Measurements from ENCODE around the gene MCM10.

Gene MCM10

GRCh38 chr10:13173616-13174015, 12.3 kb downstream of the MCM10 start:
- peaks cover 32% of the 10 kb centered on the region for H3K79me2 ChIP-seq (ENCODE audit: control insufficient read depth, low read length)
- TF ChIP-seq, protein P1, sequence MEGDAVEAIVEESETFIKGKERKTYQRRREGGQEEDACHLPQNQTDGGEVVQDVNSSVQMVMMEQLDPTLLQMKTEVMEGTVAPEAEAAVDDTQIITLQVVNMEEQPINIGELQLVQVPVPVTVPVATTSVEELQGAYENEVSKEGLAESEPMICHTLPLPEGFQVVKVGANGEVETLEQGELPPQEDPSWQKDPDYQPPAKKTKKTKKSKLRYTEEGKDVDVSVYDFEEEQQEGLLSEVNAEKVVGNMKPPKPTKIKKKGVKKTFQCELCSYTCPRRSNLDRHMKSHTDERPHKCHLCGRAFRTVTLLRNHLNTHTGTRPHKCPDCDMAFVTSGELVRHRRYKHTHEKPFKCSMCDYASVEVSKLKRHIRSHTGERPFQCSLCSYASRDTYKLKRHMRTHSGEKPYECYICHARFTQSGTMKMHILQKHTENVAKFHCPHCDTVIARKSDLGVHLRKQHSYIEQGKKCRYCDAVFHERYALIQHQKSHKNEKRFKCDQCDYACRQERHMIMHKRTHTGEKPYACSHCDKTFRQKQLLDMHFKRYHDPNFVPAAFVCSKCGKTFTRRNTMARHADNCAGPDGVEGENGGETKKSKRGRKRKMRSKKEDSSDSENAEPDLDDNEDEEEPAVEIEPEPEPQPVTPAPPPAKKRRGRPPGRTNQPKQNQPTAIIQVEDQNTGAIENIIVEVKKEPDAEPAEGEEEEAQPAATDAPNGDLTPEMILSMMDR (IDR thresholded peaks at IDR 0.05; ENCODE audit: low read depth, low read length, poor library complexity, severe bottlenecking), result no peak
- no peak for TF ChIP-seq EZH2phosphoT487 (IDR thresholded peaks at IDR 0.05; ENCODE audit: borderline replicate concordance, low read length)
- no peaks in the 10 kb centered on the region for H3F3A ChIP-seq (ENCODE audit: control insufficient read depth, insufficient read depth)
- peaks cover 95% of the 10 kb centered on the region for H3K36me3 ChIP-seq (ENCODE audit: control insufficient read depth, low read length)
- no peak overlapping the region for H3K4me2 ChIP-seq (ENCODE audit: low read length)
- no peak overlapping the region for H3K4me3 ChIP-seq (ENCODE audit: low read length)
- H4K20me1 ChIP-seq (ENCODE audit: control insufficient read depth, insufficient read depth, low read depth, low read length), result peaks cover 2% of the 10 kb centered on the region; the same call in 1 of the 2 replicates
- no peaks in the 10 kb centered on the region for H3K9me3 ChIP-seq (ENCODE audit: control insufficient read depth, insufficient read depth, low read length)
- no peaks in the 10 kb centered on the region for H3K4me1 ChIP-seq (ENCODE audit: control insufficient read depth, low read length)
- no peaks in the 10 kb centered on the region for H3K9me2 ChIP-seq (replicated peaks; ENCODE audit: control insufficient read depth, low read length)
- no peak overlapping the region for H3K27ac ChIP-seq (ENCODE audit: low read depth, low read length)
- no peaks in the 10 kb centered on the region for H3K27me3 ChIP-seq (ENCODE audit: control insufficient read depth, low read length)

DNA sequence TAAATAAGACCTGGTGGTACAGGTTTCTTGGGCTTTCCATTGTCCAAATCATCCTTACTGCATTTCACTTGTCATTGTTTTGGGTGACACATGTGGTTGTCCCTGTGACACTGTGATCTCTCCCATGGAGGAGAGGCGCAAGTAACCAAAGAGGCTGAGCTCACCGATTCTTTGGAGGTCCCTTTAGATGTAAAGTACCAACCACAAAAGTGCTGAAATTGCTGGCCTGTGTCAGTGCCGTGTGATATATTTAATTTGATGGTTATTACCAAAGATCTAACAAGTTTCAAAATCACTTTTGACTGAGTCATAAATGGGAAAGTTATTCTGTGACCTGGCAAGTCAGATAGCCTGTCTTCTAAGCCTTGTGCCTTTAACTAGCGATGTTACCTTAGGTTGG, 19.4 kb downstream of the MCM10 start:
- Histone ChIP-seq H3K36me3 (ENCODE audit: control insufficient read depth, low read length) (peaks cover 96% of the 10 kb centered on the region), H3K27ac (ENCODE audit: low read depth, low read length) (no peak overlapping the region), H3K27me3 (ENCODE audit: control insufficient read depth, low read length) (no peaks in the 10 kb centered on the region), H3K9me3 (ENCODE audit: control insufficient read depth, insufficient read depth, low read length) (no peaks in the 10 kb centered on the region), H4K20me1 (ENCODE audit: control insufficient read depth, insufficient read depth, low read depth, low read length) (no peaks in the 10 kb centered on the region; the same call in 1 of the 2 replicates), H3K9me2 (replicated peaks; ENCODE audit: control insufficient read depth, low read length) (no peaks in the 10 kb centered on the region), H3K4me2 (ENCODE audit: low read length) (no peak overlapping the region), H3F3A (ENCODE audit: control insufficient read depth, insufficient read depth) (no peaks in the 10 kb centered on the region), H3K4me3 (ENCODE audit: low read length) (no peak overlapping the region), H3K4me1 (ENCODE audit: control insufficient read depth, low read length) (no peaks in the 10 kb centered on the region), H3K79me2 (ENCODE audit: control insufficient read depth, low read length) (peaks cover 10% of the 10 kb centered on the region)
- no peak for TF ChIP-seq EZH2phosphoT487 (IDR thresholded peaks at IDR 0.05; ENCODE audit: borderline replicate concordance, low read length)
- TF ChIP-seq, protein P1 (IDR thresholded peaks at IDR 0.05; ENCODE audit: low read depth, low read length, poor library complexity, severe bottlenecking), result no peak

DNA sequence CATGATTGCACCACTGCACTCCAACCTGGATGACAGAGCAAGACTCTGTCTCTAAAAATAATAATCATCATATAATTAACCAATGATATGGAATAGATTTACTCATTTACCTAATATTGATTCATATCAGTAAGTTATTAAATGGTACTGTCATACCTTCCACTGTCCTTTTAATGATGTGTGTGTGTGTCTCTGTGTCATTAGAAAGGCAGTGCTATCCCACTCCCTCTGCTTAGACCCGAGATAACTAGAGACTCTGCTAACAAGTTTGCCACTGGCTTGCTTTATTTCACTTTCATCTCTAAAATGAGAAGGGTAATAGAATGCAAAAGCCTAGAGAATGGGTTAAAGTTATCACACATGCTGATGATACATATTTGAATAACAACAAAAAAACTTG, 21.1 kb downstream of the MCM10 start:
- Histone ChIP-seq H3K4me2 (ENCODE audit: low read length) (no peak overlapping the region), H3K27me3 (ENCODE audit: control insufficient read depth, low read length) (no peaks in the 10 kb centered on the region), H3K27ac (ENCODE audit: low read depth, low read length) (no peak overlapping the region), H3K9me3 (ENCODE audit: control insufficient read depth, insufficient read depth, low read length) (no peaks in the 10 kb centered on the region), H3F3A (ENCODE audit: control insufficient read depth, insufficient read depth) (no peaks in the 10 kb centered on the region), H3K4me1 (ENCODE audit: control insufficient read depth, low read length) (no peaks in the 10 kb centered on the region), H3K9me2 (replicated peaks; ENCODE audit: control insufficient read depth, low read length) (no peaks in the 10 kb centered on the region), H4K20me1 (ENCODE audit: control insufficient read depth, insufficient read depth, low read depth, low read length) (no peaks in the 10 kb centered on the region; the same call in 1 of the 2 replicates), H3K4me3 (ENCODE audit: low read length) (no peak overlapping the region), H3K36me3 (ENCODE audit: control insufficient read depth, low read length) (peaks cover 97% of the 10 kb centered on the region), H3K79me2 (ENCODE audit: control insufficient read depth, low read length) (peaks cover 10% of the 10 kb centered on the region)
- TF ChIP-seq, protein P1 (IDR thresholded peaks at IDR 0.05; ENCODE audit: low read depth, low read length, poor library complexity, severe bottlenecking), result no peak
- TF ChIP-seq EZH2phosphoT487 (IDR thresholded peaks at IDR 0.05; ENCODE audit: borderline replicate concordance, low read length), result no peak
